GM21515 (cell line): ENCODE data around the gene RSRP1.
A peak's percentile ranks its signal among the peaks of the same experiment; 100 is the strongest.
"Not testable (repeated sequence)": the region's sequence is repeated elsewhere in the genome, so short reads cannot be mapped to it uniquely, and the experiment has no call there.

ENCODE experiments used
- ATAC-seq: cut with Tn5 transposase; IDR thresholded peaks from one replicate; pipeline ENCODE4 v1.9.1; 2021; ENCODE audit not compliant: unreplicated experiment

The RSRP1 gene

DNA sequence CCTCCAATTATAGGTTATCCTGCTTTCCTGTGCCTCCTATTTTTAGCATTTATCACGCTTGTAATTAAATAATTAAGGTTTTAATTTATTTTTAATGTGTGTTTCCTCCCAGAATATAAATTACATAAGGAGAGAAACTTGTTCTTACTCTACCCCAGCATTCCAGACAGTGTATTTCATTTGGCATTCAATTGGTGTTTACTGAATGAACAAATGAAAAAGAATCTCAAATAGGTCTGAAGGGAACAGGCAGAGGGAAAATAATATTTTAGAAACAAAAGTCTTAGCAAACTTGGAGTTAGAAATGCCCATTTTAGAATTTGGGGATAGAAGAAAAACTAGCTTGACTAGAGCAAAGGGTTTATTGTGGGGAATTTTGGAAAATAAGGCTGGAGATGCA is 9.9 kb upstream of the RSRP1 start:
- ATAC-seq, result no peak

DNA sequence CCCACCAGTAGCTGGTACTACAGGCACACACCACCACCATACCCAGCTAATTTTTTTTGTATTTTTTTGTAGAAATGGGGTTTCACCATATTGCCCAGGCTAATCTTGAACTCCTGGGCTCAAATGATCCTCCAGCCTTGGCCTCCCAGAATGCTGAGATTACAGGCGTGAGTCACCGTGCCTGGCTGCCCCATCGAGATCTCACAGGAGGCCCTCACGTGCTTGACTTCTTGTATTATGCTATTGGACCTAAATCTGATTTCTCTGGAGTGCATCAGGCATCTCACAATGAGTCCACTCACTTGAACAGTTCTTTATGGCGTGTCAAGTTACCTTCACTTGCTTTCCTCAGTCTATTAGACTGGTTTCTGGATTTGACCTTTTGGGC is 9.3 kb upstream of the RSRP1 start:
- no peak for ATAC-seq

DNA sequence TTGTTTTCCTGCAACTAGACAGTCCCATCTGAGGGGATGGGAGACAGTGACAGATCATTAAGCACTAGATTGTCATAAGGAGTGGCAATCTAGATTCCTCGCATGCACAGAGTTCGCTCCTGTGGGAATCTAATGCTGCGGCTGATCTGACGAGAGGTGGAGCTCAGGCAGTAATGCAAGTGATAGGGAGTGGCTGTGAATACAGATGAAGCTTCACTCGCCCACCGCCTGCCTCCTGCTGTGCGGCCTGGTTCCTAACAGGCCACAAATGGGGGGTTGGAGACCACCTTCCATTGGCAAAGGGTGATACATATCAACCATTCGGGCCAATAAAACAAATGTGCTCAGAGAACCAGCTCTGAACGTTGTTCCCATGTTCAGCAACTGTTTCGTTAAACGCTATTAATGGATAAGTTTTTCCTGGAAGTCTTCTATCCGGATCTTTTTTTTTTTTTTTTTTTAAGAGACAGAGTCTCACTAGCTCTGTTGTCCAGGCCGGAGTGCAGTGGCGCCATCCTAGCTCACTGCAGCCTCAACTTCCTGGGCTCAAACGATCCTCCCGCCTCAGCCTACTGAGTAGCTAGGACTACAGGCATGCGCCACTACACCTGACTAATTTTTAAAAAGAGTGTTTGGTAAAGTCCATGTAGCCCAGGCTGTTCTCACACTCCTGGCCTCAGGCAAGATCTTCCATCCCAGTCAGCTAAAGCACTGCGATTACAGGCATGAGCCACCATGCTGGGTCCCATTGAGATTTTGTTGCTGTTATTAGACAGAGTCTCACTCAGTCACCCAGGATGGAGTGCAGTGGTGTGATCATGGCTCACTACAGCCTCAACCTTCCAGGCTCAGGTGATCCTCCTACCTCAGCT is 8.7 kb upstream of the RSRP1 start:
- no peak for ATAC-seq

DNA sequence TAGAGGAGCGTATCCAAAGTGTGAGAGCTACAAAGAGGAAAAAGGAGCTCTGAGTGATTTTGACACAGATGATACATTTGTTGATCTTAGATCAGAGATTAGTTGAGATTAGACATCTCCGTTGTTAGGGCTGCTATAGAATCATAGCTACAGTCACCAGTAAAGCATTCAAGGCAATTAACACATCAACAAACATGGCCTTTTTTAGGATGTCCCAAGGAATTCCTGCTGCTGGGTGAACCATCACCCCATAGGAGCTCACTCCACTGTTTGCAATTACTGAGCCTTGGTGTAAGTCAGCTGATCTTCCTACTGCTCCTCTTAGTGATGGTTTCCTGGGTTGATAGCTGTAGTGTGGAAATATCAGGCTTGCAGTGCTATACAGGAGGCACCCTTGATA is 6.7 kb upstream of the RSRP1 start:
- ATAC-seq, result no peak

DNA sequence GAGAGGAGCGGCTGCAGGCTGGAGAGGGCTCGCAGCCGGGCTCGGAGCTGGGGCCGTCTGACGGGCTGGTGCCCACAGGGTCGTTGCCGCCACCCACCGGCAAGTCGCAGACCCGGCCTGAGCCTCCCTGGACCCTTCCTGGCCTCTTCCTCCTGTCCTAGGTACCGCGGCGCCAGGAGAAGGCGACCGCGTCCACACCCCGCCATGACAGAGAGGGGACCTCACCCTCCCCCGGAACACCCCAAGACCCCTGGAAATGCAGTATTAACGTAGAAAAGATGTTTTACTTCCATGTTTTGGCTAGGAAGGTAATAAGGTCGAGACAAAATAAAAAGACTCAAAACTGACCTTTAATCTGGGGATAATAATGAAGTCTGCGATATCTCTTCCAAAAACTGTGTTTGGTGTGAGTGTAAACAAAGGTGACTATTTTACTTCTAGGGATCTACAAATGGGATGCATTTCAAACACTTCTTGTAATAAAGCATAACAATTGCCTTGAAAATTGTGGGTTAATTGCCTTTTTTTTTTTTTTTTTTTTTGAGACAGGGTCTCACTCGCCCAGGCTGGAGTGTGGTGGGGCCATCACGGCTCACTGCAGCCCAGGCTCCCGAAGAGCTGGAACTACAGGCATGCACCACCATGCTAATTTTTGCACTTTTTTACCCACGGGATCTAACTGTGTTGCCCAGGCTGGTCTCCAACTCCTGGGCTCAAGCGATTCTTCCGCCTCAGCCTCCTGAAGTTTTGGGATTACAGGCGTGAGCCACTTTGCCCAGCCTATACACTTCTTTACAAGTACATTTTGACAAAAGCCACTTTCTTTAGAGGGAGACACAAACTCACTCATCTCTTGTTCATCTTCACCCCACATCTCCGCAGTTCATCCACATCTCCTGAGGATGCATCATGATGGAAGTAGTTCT is 838 bp upstream of the RSRP1 start:
- peak; percentile 40 for ATAC-seq

DNA sequence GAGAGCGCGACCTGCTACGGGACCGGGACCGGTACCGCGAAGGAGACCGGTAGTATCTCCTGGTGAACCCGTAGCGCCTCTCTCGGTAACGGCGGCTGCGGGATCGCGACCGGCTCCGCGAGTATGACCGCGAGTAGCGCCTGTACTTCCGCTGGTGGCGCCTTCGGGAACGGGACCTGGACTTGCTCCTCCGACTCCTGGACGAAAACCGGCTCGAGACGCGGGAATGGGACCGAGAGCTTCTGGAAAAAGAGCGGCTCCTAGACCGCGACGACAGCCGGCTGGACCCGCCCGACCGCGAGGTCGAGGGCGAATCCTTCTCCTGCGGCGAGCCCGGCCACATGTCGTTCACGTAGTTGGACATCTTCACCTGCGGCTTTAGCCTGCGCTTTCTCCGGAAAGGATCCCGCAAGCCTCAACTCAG is 642 bp downstream of the RSRP1 start:
- ATAC-seq, result peak; percentile 15

DNA sequence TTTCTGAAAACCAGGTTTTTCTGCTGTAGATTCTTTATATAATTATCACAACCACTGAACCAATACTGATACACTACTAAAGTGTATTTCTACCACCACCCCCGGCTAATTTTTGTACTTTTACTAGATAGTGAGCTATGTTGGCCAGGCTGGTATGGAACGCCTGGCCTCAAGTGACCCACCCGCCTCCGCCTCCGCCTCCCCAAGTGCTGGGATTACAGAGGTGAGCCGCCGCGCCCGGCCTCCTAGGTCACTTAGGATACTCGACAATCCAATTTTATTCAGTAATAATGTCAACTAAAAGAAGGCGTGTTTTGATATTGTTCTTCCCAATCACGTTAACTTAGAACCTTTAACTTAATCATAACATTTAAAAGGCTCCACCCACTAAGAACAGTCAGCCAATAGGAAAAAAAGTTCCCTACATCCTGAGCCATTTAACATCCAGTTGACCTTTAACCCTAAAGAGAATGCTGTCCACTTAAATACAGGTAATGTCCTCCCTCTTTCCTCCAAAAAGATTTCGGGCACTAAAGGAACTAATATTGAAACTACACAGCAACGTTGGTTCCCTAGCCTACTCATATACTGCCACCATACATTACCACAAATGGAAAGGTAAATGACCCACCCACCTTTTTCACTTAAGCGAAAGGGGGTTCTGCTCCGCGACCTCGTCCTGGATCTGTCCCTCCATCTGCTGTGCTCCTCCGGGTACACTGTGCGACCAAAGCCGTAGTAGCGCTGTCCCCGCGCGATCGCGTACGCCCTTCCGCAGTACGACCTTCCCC is 1.2 kb downstream of the RSRP1 start:
- no peak for ATAC-seq

DNA sequence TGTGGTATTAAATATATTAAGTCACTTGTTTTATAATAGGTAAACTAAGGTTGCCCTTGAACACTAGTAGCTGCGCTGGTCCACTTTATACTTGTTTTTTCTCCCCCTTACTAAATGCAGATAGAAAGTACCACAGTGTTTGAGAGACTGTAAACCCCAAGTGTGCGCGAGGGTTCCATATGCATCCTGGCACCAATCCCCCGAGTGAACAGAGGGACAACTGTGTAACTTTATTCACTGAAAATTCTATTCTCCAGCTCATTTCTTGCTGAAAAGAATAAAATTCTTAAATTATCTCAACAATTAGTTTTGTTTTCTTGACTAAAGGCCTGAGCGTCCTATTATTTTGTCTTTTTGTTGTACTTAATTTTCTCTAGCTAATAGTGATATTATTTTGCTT is 1.9 kb downstream of the RSRP1 start:
- ATAC-seq, result no peak

DNA sequence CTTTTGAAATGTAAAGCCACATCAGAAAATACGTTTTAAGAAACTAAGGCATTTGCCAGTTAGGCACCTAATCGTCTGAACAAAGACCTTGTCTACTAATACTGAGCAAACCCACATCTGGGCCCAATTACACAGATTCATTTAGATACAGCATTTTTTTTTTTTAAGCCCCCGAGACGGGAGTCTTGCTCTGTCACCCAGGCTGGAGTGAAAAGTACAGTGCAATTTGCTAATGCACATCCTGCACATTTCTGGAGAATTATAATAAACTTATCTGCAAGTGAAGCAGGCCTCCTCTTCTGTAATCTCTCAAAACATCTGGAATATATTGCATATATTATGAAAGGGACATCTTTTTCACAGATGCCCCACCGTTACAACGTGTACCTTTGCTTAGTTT is 3.3 kb downstream of the RSRP1 start:
- no peak for ATAC-seq

DNA sequence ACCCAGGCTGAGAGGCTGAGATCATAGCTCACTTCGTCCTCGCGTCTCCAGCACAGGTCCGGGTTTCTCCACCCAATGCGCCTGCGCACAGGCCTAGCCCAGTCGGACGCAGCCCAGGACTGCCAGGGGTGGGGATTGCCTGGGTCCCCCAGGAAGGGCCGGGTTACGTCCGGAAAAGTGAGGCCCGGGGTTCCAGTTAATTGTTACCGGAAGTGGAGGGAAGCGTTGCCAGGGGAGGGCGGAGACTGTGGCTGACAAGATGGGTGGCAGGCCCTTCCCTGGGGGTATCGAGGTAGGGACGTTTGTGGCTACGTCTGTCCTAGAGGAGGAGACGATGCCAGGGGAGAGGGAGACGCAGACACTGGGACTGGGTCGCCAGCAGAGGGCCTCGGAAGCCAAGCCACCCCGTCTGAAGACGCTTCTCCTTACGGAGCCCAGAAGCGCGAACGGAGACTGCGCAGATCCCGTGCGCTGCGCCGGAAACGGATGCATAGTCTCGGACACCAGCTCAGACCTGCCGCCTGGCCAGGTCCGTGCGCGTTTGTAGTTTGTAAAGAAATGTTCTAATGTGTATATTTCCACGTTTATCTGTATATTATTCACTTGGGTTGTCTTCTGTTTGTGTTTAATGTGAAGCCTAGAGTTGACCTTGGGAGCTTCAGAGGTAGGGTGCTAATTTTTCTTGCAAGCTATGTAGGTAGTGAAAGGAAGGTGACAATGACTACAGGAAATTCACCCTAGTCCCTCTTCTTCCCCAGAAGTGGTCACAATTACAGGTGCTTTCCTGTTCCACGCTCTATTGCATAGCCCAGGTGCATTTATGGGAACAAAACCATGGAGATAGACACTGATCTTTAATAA is 7.3 kb downstream of the RSRP1 start:
- ATAC-seq, result peak; percentile 61

DNA sequence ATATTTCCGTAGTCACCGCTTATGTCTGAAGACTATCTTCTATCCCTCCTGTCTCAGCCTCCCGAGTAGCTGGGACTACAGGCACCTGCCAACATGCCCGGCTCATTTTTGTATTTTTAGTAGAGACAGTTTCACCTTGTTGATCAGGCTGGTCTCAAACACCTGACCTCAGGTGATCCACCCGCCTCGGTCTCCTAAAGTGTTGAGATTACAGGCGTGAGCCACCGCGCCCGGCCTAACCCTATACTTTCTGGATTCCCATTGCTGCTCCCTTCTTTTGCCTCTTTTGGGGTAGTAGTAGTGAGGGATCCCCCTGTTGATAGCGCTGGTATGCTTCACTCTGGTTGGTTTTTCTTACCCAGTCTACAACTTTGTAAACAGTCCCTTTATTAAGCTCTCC is 9.2 kb downstream of the RSRP1 start:
- no peak for ATAC-seq

DNA sequence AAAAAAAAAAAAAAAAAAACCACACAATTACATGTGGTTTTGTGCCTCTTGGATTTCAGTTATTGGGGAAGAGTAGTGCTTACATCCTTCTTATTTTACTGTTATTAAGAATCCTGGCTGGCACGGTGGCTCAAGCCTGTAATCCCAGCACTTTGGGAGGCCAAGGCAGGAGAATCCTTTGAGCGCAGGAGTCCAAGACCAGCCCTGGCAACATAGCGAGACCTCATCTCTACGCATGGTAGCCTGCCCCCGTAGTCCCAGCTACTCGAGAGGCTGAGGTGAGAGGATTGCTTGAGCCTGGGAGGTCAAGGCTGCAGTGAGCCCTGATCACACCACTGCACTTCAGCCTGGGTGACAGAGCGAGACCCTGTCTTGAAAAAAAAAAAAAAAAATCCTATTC is 11.0 kb downstream of the RSRP1 start:
- not testable (repeated sequence) for ATAC-seq

DNA sequence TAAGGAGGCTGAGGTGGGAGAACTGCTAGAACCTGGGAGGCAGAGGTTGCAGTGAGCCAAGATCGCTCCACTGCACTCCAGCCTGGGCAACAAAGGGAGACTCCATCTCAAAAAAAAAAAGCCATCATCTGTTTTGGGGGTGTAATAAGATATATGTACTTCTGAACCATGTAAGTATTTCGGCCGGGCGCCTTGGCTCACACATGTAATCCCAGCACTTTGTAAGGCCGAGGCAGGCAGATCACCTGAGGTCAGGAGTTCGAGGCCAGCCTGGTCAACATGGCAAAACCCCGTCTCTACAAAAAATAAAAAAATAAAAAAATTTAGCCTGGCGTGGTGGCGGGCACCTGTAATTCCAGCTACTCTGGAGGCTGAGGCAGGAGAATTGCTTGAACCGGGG is 11.8 kb downstream of the RSRP1 start:
- not testable (repeated sequence) for ATAC-seq

DNA sequence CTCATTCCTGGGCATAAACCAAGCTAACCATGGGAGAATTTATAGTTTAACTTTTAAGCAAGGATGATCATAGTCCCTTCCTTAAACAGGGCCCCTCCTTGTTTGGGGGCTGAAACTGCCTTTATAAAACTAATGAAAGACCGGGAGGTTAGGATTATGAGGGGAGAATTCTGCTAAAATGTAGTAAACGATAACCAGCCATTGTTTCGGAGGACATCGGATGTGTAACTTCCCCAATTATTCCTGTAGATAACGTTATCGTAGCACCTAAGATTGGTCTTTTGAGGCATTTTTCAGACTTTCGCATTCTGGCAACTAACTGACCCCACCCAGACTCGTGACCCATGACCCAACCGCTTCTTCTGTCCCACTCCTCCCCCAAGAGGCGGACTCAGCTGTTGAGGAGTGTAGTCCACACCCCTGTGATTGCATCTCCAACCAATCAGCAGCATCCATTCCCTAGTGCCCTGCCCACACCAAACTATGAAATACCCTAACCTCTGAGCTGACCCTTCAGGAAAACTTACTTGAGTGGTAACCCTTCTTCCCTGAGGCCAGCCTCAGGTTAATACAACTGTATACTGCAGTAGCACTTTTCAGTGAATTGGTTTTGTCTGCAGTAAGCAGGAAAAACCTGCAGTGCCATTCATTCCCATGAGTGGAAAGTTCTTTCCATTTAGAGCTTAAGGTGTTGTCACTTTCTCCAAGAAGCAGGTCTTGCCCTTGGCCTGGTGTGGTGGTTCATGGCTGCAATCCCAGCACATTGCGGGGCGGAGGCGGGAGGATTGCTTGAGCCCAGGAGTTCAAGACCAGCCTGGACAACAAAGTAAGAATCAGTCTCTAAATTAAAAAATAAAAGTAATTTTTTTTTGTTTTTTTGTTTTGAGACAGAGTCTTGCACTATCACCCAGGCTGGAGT is 14.1 kb downstream of the RSRP1 start:
- peak; percentile 56 for ATAC-seq

DNA sequence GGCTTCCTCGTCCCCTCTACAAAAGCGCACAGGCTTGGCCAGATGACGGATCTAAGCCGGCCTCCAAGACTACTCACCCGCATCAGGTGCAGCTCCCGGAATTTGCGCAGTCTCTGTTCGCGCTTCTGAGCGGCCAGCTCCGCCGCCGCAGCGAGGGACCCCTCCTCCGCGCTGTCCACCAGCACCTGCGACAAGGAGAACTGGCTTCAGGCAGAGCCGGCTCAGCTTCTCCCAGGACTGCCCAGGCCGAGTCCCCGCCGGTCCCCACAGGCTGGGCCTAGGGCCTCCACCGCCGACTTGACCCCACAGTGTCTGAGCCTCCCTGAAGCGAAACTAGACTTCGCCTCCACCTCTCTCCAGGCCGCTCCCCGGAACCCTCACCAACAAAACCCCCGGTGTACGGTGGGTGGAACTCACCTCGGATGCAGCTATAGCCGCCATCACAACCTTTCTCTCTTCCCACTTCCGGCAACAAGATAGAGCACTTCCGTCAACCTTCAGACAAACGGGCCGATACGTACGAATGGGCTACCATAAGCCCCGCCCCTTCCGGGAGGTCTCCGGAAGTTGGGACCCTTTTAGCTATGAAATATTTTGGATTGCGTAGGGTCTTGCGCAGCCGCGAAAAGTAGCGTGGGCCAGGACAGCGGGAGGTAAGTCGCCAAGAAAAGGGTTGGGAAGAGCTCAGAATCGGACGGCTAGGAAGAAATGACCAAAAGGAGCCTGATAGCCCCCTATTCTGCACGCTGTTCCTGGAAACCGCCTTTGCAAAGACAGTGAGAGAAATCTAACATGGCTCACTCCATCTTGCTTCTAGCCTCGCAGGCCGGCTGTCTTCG is 15.0 kb downstream of the RSRP1 start, which contains the start of gene SYF2:
TSS of gene SYF2 (minus strand) at position 476 of the 839 bp plus-strand sequence. CDS start at position 441, 35 bp downstream.
- ATAC-seq, result peak; percentile 63

DNA sequence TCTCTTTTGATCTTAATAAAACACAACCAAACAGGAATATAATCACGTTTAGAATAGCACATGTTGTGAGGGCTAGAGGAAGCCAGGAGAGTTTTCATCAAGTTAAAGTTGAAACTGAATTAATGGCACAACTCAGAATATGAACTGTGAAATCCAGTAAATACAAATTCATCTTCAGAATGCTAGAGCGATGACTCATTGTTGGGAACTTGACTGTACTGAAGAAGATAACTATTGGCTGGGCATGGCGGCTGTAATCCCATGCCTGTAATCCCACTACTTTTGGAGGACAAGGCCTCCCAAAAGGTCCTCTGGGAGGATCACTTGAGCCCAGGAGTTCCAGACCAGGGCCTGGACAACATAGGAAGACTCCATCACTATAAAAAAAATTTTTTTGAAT is 23.8 kb downstream of the RSRP1 start:
- no peak for ATAC-seq

DNA sequence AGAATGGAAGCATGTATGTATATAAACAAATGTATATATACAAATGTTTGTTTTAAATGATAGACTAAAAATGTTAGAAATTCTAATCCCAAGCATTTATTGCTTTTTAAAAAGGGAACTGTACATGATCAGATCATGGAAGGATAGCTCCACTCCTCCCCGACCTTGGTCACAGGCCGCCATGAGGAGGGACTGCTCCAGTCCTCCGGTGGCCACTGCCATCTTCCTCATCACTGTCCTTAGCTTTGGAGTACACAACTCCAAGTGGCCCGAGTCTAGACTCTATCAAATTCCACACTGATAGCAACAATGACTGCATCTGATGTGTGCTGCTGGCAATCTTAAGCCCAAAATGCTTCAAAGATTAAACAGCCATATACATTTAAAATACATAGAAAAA is 24.6 kb downstream of the RSRP1 start:
- ATAC-seq, result no peak

DNA sequence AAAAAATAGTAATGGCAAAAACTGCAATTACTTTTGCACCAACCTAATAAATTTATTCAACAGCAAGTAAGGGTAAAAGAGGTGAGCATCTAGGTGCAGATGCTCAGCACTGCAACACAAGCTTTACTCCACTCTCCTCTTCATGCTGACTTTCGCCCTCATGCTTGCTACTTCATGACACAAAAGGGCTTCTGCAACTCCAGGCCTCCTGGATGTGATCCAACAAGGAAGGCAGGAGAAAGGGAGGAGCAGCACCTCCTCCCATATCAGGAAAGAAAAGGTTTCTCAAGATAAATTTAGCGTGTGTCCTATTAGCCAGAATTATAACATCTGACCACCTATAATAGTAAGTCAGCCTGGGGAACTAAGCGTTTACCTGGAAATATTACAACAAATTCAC is 26.6 kb downstream of the RSRP1 start:
- ATAC-seq, result no peak
